ENCODE measurements around the gene SLC22A25. TPM values are rescaled to one million over a fixed set of nuclear protein-coding genes. Genes with fewer than 3 reads are reported as not detected.

Gene SLC22A25
- total RNA-seq, 2 donors from 2014 or later, result not detected

DNA sequence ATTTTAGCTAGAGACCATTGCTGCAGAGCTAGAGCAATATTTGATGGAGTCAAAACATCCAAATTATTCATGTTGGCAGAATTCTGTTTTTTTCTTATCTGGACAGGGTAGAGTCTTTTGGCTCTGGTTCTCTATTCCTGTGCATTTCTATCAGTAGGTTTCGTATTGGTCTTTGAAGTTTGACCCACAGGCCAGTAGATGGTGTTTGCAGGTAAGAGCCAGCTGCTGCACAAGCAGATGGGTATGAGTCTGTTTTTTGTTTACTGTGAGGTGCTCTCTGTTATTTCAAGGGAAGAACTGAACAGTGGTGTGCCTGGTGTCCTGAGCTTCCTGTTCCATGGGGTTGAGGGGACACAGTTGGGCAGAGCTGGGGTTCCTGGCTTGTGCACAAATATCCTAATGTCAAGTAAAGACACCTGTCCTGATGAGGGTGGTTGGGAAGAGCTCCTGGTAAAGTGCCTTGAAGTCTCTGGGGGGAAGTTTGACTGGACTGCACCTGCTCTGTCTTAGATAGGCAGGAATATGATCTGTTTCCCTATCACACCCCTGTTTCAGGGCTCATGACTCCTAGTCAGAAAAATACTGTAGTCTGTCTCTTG lies 34.0 kb upstream of the SLC22A25 start:
- Histone ChIP-seq H3K27me3 (no peaks in the 10 kb centered on the region), H3K4me3 (no peak overlapping the region), H3K9me3 (no peaks in the 10 kb centered on the region), H3K4me1 (no peaks in the 10 kb centered on the region), H3K27ac (no peak overlapping the region), H3K36me3 (replicated peaks in 1 of 2; ENCODE audit: insufficient read depth in 1 of 2, low read depth in 2 of 2) (no peaks in the 10 kb centered on the region)
- no peak for TF ChIP-seq POLR2A (IDR thresholded peaks at IDR 0.05)
- TF ChIP-seq, protein P1, sequence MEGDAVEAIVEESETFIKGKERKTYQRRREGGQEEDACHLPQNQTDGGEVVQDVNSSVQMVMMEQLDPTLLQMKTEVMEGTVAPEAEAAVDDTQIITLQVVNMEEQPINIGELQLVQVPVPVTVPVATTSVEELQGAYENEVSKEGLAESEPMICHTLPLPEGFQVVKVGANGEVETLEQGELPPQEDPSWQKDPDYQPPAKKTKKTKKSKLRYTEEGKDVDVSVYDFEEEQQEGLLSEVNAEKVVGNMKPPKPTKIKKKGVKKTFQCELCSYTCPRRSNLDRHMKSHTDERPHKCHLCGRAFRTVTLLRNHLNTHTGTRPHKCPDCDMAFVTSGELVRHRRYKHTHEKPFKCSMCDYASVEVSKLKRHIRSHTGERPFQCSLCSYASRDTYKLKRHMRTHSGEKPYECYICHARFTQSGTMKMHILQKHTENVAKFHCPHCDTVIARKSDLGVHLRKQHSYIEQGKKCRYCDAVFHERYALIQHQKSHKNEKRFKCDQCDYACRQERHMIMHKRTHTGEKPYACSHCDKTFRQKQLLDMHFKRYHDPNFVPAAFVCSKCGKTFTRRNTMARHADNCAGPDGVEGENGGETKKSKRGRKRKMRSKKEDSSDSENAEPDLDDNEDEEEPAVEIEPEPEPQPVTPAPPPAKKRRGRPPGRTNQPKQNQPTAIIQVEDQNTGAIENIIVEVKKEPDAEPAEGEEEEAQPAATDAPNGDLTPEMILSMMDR (IDR thresholded peaks at IDR 0.05), result peak in 3 of 7 experiments; percentile 12 to 41 (median 20)
- peak; percentile 45 for ATAC-seq
- intact Hi-C loops (cut with DNase I), result no loop called here
- DNase-seq, result no peak
- 0 to 22% methylated on average over 1 of the region's 1 CpG for WGBS, 2 donors

GRCh38 chr11:63274776-63275175 lies 31.4 kb upstream of the SLC22A25 start:
- Histone ChIP-seq H3K4me3 (no peak overlapping the region), H3K27ac (no peak overlapping the region), H3K4me1 (no peaks in the 10 kb centered on the region), H3K36me3 (replicated peaks in 1 of 2; ENCODE audit: insufficient read depth in 1 of 2, low read depth in 2 of 2) (no peaks in the 10 kb centered on the region), H3K27me3 (no peaks in the 10 kb centered on the region), H3K9me3 (no peaks in the 10 kb centered on the region)
- WGBS, 2 donors, result 52 to 57% methylated on average over 1 of the region's 1 CpG
- ATAC-seq, result no peak
- DNase-seq, result no peak
- no peak for TF ChIP-seq POLR2A (IDR thresholded peaks at IDR 0.05)
- TF ChIP-seq, protein P1 (IDR thresholded peaks at IDR 0.05), result peak in 1 of 7 experiments; percentile 10
- intact Hi-C loops (cut with DNase I), result no loop called here

- no peak overlapping the region for H3K4me3 ChIP-seq
- H3K4me1 ChIP-seq, result no peaks in the 10 kb centered on the region
- TF ChIP-seq, protein P1 (IDR thresholded peaks at IDR 0.05), result no peak
- no peak for TF ChIP-seq POLR2A (IDR thresholded peaks at IDR 0.05)
- ATAC-seq (no peak), DNase-seq (no peak)
- H3K9me3 ChIP-seq, result no peaks in the 10 kb centered on the region
- intact Hi-C loops (cut with DNase I), result no loop called here
- H3K36me3 ChIP-seq (replicated peaks in 1 of 2; ENCODE audit: insufficient read depth in 1 of 2, low read depth in 2 of 2), result no peaks in the 10 kb centered on the region
- no peaks in the 10 kb centered on the region for H3K27me3 ChIP-seq
- WGBS, 2 donors, result 86 to 89% methylated on average over 3 of the region's 3 CpGs
- H3K27ac ChIP-seq, result no peak overlapping the region
Measured at GRCh38 chr11:63273685-63274084, 30.3 kb upstream of the SLC22A25 start.

DNA sequence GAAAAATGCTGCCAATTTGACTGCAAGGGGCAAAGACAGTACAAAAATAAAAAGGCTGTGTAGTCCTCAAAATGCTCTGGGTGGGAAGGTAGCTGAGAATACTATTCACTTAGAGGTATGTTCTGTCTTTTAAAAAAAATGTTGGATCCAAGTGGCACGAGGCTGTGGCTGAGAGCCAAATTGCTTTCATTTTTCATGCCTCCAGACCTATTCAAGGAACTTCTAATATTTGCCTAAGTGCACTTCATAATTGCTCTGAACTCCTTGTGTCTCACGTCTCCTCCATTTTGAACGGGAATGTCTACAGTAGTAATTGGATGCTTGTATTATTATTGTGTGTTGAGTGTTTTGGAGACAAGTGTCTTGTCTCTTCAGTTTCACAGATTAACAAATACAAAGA lies 19.1 kb upstream of the SLC22A25 start:
- TF ChIP-seq, protein P1 (IDR thresholded peaks at IDR 0.05), result no peak
- no peak for TF ChIP-seq POLR2A (IDR thresholded peaks at IDR 0.05)
- Histone ChIP-seq H3K4me3 (no peak overlapping the region), H3K36me3 (replicated peaks in 1 of 2; ENCODE audit: insufficient read depth in 1 of 2, low read depth in 2 of 2) (no peaks in the 10 kb centered on the region), H3K27ac (no peak overlapping the region), H3K27me3 (no peaks in the 10 kb centered on the region), H3K4me1 (no peaks in the 10 kb centered on the region), H3K9me3 (no peaks in the 10 kb centered on the region)
- ATAC-seq (no peak), DNase-seq (peak in 1 of 4 donors; percentile 8)
- 28 to 33% methylated on average over 3 of the region's 3 CpGs for WGBS, 2 donors
- intact Hi-C loops (cut with DNase I), result no loop called here

- intact Hi-C loops (cut with DNase I), result no loop called here
- no peak for ATAC-seq
- H3K4me1 ChIP-seq, result peaks cover 12% of the 10 kb centered on the region
- no peak overlapping the region for H3K4me3 ChIP-seq
- no peaks in the 10 kb centered on the region for H3K9me3 ChIP-seq
- no peak for DNase-seq
- WGBS, 2 donors, result 96 to 97% methylated on average over 2 of the region's 2 CpGs
- no peaks in the 10 kb centered on the region for H3K36me3 ChIP-seq (replicated peaks in 1 of 2; ENCODE audit: insufficient read depth in 1 of 2, low read depth in 2 of 2)
- no peaks in the 10 kb centered on the region for H3K27me3 ChIP-seq
- H3K27ac ChIP-seq, result no peak overlapping the region
- TF ChIP-seq, protein P1 (IDR thresholded peaks at IDR 0.05), result no peak
- TF ChIP-seq POLR2A (IDR thresholded peaks at IDR 0.05), result no peak
Measured at GRCh38 chr11:63251312-63251711, 7.9 kb upstream of the SLC22A25 start.

All from body of pancreas (tissue), 4 donors.